Mucosa of rectum (tissue), 2 donors: ENCODE data around the gene AAR2.

ENCODE experiments used
- H3K27ac ChIP-seq, 2 donors: one replicate each; pipeline ENCODE4 v1.7.0; 2013; ENCODE audit warnings: inconsistent platforms in 2 of 2, low read depth in 2 of 2, low read length in 2 of 2
- H3K27me3 ChIP-seq, 2 donors: one replicate each; pipeline ENCODE4 v1.7.0; 2013; ENCODE audit warnings: low read length in 2 of 2; ENCODE audit not compliant: control insufficient read depth in 2 of 2, insufficient read depth in 2 of 2
- H3K36me3 ChIP-seq, 2 donors: one replicate each; pipeline ENCODE4 v1.7.0; 2013; ENCODE audit warnings: low read length in 2 of 2; ENCODE audit not compliant: control insufficient read depth in 2 of 2, insufficient read depth in 2 of 2
- H3K4me1 ChIP-seq, 2 donors: one replicate each; pipeline ENCODE4 v1.7.0; 2013; ENCODE audit warnings: low read length in 2 of 2, mild to moderate bottlenecking in 1 of 2; ENCODE audit not compliant: control insufficient read depth in 2 of 2, insufficient read depth in 2 of 2
- H3K4me3 ChIP-seq, 2 donors: one replicate each; pipeline ENCODE4 v1.7.0; 2013; ENCODE audit warnings: low read length in 2 of 2
- H3K9ac ChIP-seq, 2 donors: one replicate each; pipeline ENCODE4 v1.7.0; 2013; ENCODE audit warnings: low read length in 2 of 2, low read depth in 1 of 2, mild to moderate bottlenecking in 1 of 2
- H3K9me3 ChIP-seq, 2 donors: one replicate each; pipeline ENCODE4 v1.7.0; 2013; ENCODE audit warnings: low read length in 2 of 2; ENCODE audit not compliant: control insufficient read depth in 2 of 2
- donor health status: healthy.
- donor health status: Normal muscosa, but diverticular disease.

AAR2 gene

GRCh38 chr20:36238153-36238552 lies 1.9 kb downstream of the AAR2 start:
- no peak overlapping the region for H3K4me3 ChIP-seq
- no peak overlapping the region for H3K9ac ChIP-seq
- H3K27ac ChIP-seq = no peak overlapping the region
- peaks cover 11% of the 10 kb centered on the region in 2 donors for H3K4me1 ChIP-seq
- H3K9me3 ChIP-seq = no peaks in the 10 kb centered on the region
- H3K27me3 ChIP-seq = no peaks in the 10 kb centered on the region
- peaks cover 15 to 19% of the 10 kb centered on the region in 2 donors for H3K36me3 ChIP-seq

DNA sequence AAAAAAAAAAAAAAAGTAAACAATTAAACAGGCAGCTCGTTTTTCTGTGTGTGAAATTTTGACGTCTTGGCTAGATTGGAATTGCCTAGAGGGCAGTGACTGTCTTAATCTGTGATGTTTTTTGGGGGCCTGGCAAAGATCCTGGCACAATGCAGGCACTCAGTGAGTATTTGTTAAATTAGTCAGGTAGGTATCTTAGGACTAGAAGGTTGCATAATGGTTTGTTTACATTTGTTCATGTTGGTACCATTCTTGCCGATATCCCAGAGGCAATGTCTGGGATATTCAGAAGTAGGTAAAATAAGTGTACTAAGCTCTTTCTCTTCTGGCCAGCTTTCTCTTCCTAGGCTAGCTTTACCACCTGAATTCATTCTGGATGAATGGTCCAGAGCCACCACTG lies 2.5 kb downstream of the AAR2 start:
- no peak overlapping the region for H3K4me3 ChIP-seq
- H3K4me1 ChIP-seq = peaks cover 11% of the 10 kb centered on the region in 2 donors
- no peak overlapping the region for H3K27ac ChIP-seq
- no peaks in the 10 kb centered on the region for H3K27me3 ChIP-seq
- no peak overlapping the region for H3K9ac ChIP-seq
- H3K36me3 ChIP-seq = peaks cover 20 to 25% of the 10 kb centered on the region in 2 donors
- H3K9me3 ChIP-seq = no peaks in the 10 kb centered on the region

DNA sequence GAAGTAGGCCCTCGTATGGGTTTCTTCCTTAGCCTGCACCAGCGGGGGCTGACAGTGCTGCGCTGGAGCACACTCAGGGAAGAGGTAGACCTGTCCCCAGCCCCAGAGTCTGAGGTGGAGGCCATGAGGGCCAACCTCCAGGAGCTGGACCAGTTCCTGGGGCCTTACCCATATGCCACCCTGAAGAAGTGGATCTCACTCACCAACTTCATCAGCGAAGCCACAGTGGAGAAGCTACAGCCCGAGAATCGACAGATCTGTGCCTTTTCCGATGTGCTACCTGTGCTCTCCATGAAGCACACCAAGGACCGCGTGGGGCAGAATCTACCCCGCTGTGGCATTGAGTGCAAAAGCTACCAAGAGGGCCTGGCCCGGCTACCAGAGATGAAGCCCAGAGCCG lies 3.8 kb downstream of the AAR2 start:
- peaks cover 11% of the 10 kb centered on the region in 2 donors for H3K4me1 ChIP-seq
- H3K27me3 ChIP-seq = no peaks in the 10 kb centered on the region
- no peaks in the 10 kb centered on the region for H3K9me3 ChIP-seq
- H3K4me3 ChIP-seq = no peak overlapping the region
- no peak overlapping the region for H3K27ac ChIP-seq
- no peak overlapping the region for H3K9ac ChIP-seq
- H3K36me3 ChIP-seq = peaks cover 31 to 38% of the 10 kb centered on the region in 2 donors

GRCh38 chr20:36241678-36242077 lies 5.4 kb downstream of the AAR2 start:
- H3K9ac ChIP-seq = no peak overlapping the region
- H3K27ac ChIP-seq = no peak overlapping the region
- H3K9me3 ChIP-seq = no peaks in the 10 kb centered on the region
- no peaks in the 10 kb centered on the region for H3K27me3 ChIP-seq
- peaks cover 6 to 7% of the 10 kb centered on the region in 2 donors for H3K4me1 ChIP-seq
- H3K36me3 ChIP-seq = peaks cover 46 to 53% of the 10 kb centered on the region in 2 donors
- H3K4me3 ChIP-seq = no peak overlapping the region

DNA sequence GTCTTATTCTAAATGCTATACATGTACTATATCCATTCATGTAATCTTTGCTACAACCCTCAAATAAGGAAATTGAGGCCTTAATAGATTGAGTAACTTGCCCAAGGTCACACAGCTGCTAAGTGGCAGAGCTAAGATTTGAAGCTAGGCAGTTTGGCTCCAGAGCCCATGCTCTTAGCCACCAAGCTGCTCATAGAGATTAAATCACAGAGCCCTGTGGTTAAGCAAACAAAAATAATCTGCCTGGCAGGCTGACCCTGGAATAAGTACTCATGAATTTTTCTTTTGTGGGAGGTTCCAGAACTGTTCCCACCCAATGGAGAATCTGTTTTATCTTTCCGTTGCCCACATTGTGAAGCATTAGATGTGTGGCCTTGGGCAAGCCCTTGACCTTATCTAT lies 7.4 kb downstream of the AAR2 start:
- Histone ChIP-seq H3K27ac (no peak overlapping the region), H3K27me3 (no peaks in the 10 kb centered on the region), H3K36me3 (peaks cover 60 to 68% of the 10 kb centered on the region in 2 donors), H3K4me3 (no peak overlapping the region), H3K4me1 (no peaks in the 10 kb centered on the region), H3K9ac (no peak overlapping the region), H3K9me3 (no peaks in the 10 kb centered on the region)

GRCh38 chr20:36246401-36246800 lies 10.1 kb downstream of the AAR2 start:
- Histone ChIP-seq H3K4me1 (no peaks in the 10 kb centered on the region), H3K9ac (no peak overlapping the region), H3K27me3 (no peaks in the 10 kb centered on the region), H3K27ac (no peak overlapping the region), H3K36me3 (peaks cover 58 to 66% of the 10 kb centered on the region in 2 donors), H3K9me3 (no peaks in the 10 kb centered on the region), H3K4me3 (no peak overlapping the region)

GRCh38 chr20:36248836-36249235 lies 12.6 kb downstream of the AAR2 start:
- Histone ChIP-seq H3K36me3 (peaks cover 61 to 66% of the 10 kb centered on the region in 2 donors), H3K27ac (no peak overlapping the region)

GRCh38 chr20:36249450-36249849 lies 13.2 kb downstream of the AAR2 start:
- Histone ChIP-seq H3K36me3 (peaks cover 63 to 66% of the 10 kb centered on the region in 2 donors), H3K9me3 (no peaks in the 10 kb centered on the region), H3K27ac (no peak overlapping the region), H3K27me3 (no peaks in the 10 kb centered on the region), H3K4me3 (no peak overlapping the region), H3K9ac (no peak overlapping the region), H3K4me1 (no peaks in the 10 kb centered on the region)

More at GRCh38 chr20:36248836-36249235, 12.6 kb downstream of the AAR2 start:
- H3K27me3 ChIP-seq = no peaks in the 10 kb centered on the region
- no peaks in the 10 kb centered on the region for H3K4me1 ChIP-seq
- H3K9me3 ChIP-seq = no peaks in the 10 kb centered on the region
- H3K9ac ChIP-seq = no peak overlapping the region
- H3K4me3 ChIP-seq = no peak overlapping the region

DNA sequence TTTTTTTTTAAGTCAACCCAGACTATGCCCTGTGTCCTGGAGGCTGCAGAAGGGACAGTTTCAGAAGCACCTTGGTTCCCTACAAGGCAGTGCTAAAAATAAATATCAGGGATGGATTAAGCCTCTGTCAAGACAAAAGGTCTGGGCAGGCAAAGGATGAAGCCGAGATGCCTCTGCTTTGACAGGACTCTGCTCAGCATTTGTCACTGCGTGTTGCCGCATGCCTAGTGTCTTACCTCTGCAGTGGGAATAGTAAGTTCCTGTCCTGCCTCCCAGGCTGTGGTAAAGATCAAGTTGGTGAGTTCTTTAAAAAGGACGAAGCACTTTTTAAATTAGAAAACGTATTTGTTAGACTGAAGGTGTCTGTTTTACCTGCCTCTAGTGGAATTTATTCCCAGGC lies 15.1 kb downstream of the AAR2 start:
- no peak overlapping the region for H3K27ac ChIP-seq
- no peaks in the 10 kb centered on the region for H3K27me3 ChIP-seq
- H3K4me3 ChIP-seq = no peak overlapping the region
- no peaks in the 10 kb centered on the region for H3K9me3 ChIP-seq
- peaks cover 55 to 57% of the 10 kb centered on the region in 2 donors for H3K36me3 ChIP-seq
- H3K4me1 ChIP-seq = no peaks in the 10 kb centered on the region
- H3K9ac ChIP-seq = no peak overlapping the region

GRCh38 chr20:36252511-36252910 lies 16.2 kb downstream of the AAR2 start:
- peaks cover 53 to 55% of the 10 kb centered on the region in 2 donors for H3K36me3 ChIP-seq

GRCh38 chr20:36253036-36253435 lies 16.8 kb downstream of the AAR2 start:
- H3K9ac ChIP-seq = no peak overlapping the region
- peaks cover 51 to 53% of the 10 kb centered on the region in 2 donors for H3K36me3 ChIP-seq
- H3K27me3 ChIP-seq = no peaks in the 10 kb centered on the region
- H3K27ac ChIP-seq = no peak overlapping the region
- H3K4me1 ChIP-seq = no peaks in the 10 kb centered on the region
- no peaks in the 10 kb centered on the region for H3K9me3 ChIP-seq
- H3K4me3 ChIP-seq = no peak overlapping the region

More at GRCh38 chr20:36252511-36252910, 16.2 kb downstream of the AAR2 start:
- Histone ChIP-seq H3K9ac (no peak overlapping the region), H3K27ac (no peak overlapping the region), H3K9me3 (no peaks in the 10 kb centered on the region), H3K4me1 (no peaks in the 10 kb centered on the region), H3K27me3 (no peaks in the 10 kb centered on the region), H3K4me3 (no peak overlapping the region)
